ENCODE data around the gene HES7. TPM values are rescaled to one million over a fixed set of nuclear protein-coding genes. Genes with fewer than 3 reads are reported as not detected.

HES7 gene
- total and polyA plus RNA-seq, 9 of the 15 experiments (the other 6 are each of a cell fraction or from before 2014, with no cell fraction given), result 0.03 to 1.7 (median 0.14) TPM; not detected in 1

- TF ChIP-seq CREB3L1 (IDR thresholded peaks at IDR 0.05; ENCODE audit: borderline replicate concordance, low read depth), result no peak
- no peak for TF ChIP-seq SLC30A9 (CRISPR knock-in tag; IDR thresholded peaks at IDR 0.05)
- no peak for TF ChIP-seq ZNF197 (CRISPR knock-in tag; IDR thresholded peaks at IDR 0.05; ENCODE audit: low read depth)
- no peak for TF ChIP-seq NFIX (CRISPR knock-in tag; IDR thresholded peaks at IDR 0.05; ENCODE audit: low read depth)
- no peak for TF ChIP-seq ELF2 (CRISPR knock-in tag; IDR thresholded peaks at IDR 0.05)
- TF ChIP-seq ZNF41 (CRISPR knock-in tag; conservative IDR thresholded peaks at IDR 0.05), result no peak
- peak; percentile 50 for TF ChIP-seq SUPT5H (IDR thresholded peaks at IDR 0.05)
- TF ChIP-seq ZNF280B (CRISPR knock-in tag; IDR thresholded peaks at IDR 0.05), result no peak
- no peak for TF ChIP-seq RFX5 (IDR thresholded peaks at IDR 0.05; ENCODE audit: low read depth, low read length)
- no peak for TF ChIP-seq NR4A1 (CRISPR knock-in tag; IDR thresholded peaks at IDR 0.05)
- TF ChIP-seq NR4A1 (tag; IDR thresholded peaks at IDR 0.05), result no peak
- peak; percentile 85 for TF ChIP-seq ZBTB40 (IDR thresholded peaks at IDR 0.05)
- TF ChIP-seq ZBTB40 (CRISPR knock-in tag; IDR thresholded peaks at IDR 0.05), result no peak
- no peak for TF ChIP-seq ZKSCAN1 (IDR thresholded peaks at IDR 0.05; ENCODE audit: low read depth, low read length)
- TF ChIP-seq TFAM (CRISPR knock-in tag; conservative IDR thresholded peaks at IDR 0.05), result no peak
- TF ChIP-seq ZBTB7A (IDR thresholded peaks at IDR 0.05; ENCODE audit: borderline replicate concordance, control insufficient read depth, low read depth, low read length), result no peak
These were observed 3.1 kb downstream of the HES7 start (continued) for GRCh38 chr17:8120520-8121406.

All from K562 (cell line).